Cerebellar nuclear complex (tissue), 1 donor: ENCODE data around the gene CLIP1.
"Not testable (repeated sequence)": the region's sequence is repeated elsewhere in the genome, so short reads cannot be mapped to it uniquely, and the experiment has no call there.

Experiments
- DNase-seq, 2 experiments: peaks; one replicate each; lab custom pipeline; 2025; lab: John Stamatoyannopoulos, UW

CLIP1 gene

GRCh38 chr12:122435186-122435585 lies 12.7 kb upstream of the CLIP1 start:
- DNase-seq: no peak

GRCh38 chr12:122429043-122429442 lies 6.6 kb upstream of the CLIP1 start:
- not testable (repeated sequence) for DNase-seq

DNA sequence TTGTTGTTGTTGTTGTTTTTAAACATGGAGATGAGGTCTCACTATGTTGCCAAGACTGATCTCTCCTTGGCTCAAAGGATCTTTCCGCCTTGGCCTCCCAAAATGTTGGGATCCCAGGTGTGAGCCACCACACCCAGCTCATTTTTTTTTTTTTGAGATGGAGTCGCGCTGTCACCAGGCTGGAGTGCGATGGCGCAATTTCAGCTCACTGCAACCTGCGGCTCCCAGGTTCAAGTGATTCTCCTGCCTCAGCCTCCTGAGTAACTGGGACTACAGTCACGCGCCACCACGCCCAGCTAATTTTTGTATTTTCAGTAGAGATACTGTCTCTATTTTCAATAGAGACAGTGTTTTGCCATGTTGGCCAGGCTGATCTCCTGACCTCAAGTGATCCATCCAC lies 4.9 kb upstream of the CLIP1 start:
- DNase-seq: no peak

- no peak for DNase-seq
Observed at GRCh38 chr12:122423258-122424165, 1.0 kb upstream of the CLIP1 start.

DNA sequence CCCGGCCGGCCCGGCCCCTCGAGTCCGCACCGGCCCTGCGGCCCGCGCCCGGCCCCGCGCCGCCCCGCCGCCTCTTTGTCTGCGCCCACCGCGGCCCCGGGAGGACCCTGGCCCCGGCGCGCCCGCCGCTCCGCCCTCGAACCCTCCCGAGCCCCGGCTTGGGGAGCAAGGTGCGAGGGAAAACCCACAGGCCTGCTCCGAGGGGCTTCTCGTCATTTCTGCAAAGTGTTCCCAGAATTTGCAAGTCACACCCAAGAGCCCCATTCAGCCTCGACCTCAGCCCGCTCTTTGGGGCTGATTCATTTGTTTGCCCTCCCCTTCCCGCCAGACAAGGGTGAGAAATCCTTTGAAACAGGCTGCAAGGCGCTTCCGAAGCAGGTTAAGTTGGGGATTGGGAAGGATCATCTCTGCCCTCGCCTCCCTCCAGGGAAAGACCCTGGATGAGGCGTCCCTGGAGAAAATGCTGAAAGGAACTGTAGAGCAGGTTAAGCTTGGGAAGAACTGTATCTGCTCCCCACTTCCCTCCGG lies 325 bp upstream of the CLIP1 start:
- DNase-seq: no peak

DNA sequence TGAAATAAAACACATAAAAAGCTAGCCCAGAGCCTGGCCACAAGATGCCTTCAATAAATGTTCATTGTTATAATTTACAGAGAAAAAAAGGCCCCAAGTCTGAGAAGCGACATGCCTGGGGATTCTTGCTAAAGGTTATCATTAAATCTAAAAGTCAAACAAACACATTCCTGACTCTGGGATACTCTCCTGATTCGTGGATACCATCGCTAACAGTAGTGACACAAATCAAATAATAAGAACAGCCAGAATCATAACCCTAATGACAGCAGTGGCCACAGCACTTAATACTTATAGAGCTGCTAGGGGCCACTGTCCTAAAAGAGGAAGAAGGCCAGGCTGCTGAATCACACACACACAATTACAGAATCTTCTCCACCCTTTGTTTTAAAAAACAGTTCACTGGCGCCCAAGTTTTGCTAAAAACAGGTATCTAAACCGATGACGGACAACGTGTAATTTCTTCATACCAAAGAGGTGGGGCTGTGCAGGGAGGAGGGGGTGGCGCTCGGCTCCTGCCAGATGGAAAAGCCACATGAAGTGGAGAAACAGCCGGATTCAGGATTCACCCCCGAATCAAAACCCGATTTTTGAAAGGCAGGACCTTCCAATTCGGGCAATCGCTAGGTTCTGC lies 1.2 kb downstream of the CLIP1 start:
- DNase-seq: peak in 1 of 2 experiments; percentile 11

DNA sequence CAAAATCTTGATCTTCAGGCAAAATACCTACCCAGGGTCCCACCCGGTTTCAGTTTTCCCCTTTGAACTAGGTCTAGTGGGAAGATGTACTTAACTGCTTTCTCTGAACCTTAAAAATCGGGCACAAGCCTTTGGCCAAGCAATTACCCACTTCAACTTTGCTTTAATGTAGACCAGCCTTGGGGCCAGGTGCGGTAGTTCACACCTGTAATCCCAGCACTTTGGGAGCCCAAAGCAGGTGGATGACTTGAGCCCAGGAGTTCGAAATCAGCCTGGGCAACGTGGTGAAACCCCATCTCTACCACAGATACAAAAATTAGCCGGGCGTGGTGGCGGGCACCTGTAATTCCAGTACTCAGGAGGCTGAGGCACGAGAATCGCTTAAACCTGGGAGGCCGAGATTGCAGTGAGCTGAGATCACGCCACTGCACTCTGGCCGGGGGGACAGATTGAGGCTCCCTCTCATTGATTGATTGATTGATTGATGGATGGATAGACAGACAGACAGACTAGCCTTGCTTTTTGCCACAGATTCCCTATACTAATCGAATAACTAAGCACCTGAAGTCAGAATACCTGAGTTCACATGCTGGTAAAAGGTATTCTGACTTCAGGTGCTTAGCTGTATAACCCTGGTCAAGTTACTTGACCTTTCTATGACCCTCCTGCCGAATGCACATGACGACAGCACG lies 1.9 kb downstream of the CLIP1 start:
- DNase-seq: no peak

GRCh38 chr12:122419094-122419493 lies 3.4 kb downstream of the CLIP1 start:
- DNase-seq: not testable (repeated sequence)

GRCh38 chr12:122415665-122416064 lies 6.8 kb downstream of the CLIP1 start:
- DNase-seq: not testable (repeated sequence)

- peak; percentile 34 to 78 for DNase-seq
Observed at GRCh38 chr12:122413516-122414404, 8.7 kb downstream of the CLIP1 start.

DNA sequence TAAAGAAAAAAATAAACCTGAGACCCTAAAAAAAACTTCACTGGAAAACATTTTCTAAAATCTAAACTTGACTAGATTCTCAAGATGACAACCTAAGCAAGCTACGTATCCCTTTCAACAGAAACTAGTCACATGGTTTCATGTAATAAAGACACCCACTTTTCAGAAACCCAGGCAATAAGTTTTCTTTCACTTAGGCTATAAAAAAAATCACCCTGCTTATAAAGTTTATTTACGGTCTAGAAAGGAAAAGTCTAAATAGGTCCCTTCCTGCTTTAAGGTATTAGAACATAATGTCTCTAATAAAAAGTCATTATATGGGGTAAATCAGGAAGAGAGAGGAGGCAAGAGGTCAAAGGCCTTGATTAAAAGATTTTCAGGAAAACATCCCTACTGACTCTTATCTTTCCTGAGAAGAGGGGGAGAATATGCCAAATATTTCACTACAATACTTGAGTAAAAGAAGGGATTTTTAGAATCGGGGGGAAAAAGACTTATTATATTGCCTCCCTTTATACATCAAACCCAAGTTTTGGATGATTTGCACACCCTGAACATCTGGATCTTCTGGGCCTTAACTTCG lies 9.5 kb downstream of the CLIP1 start:
- no peak for DNase-seq

DNA sequence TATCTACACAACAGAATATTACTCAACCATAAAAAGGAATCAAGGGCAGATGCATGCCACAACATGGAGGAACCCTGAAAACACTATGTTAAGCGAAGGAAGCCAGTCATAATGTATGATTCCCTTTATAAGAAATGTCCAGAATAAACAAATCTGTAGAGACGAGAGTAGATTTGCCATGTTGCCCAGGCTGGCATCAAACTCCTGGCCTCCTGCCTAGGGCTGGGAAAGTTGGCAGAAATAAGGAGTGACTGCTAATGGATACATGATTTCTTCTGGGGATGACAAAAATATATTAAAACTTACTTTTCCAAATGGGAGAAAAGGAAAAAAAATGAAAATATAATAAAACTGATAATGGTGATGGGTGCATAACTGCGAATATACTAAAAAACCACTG lies 10.9 kb downstream of the CLIP1 start:
- DNase-seq: peak in 1 of 2 experiments; percentile 63

- no peak for DNase-seq
Observed at GRCh38 chr12:122407208-122407607, 15.3 kb downstream of the CLIP1 start.

DNA sequence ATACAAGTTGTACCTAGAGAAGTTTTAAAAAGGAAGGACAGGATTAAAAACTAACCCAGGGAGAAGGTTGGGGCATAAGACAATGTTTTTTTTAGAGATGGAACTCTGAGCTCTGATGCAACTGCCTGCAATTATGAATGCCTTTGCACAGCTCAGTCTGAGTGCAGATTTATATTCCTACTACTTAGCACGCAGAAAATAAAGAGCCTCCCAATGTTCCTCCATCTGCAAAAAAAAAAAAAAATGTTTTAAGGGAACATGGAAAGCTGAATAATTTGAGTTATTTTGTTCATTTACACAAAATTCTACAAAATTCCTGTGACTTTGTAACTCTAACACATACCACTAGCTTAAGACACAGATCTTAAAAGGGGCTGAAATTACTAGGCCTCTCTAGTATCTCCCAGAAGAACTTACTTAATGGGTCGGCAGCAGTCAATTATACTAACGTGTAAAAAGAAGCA lies 15.7 kb downstream of the CLIP1 start:
- DNase-seq: no peak

GRCh38 chr12:122403831-122404230 lies 18.6 kb downstream of the CLIP1 start:
- DNase-seq: no peak

DNA sequence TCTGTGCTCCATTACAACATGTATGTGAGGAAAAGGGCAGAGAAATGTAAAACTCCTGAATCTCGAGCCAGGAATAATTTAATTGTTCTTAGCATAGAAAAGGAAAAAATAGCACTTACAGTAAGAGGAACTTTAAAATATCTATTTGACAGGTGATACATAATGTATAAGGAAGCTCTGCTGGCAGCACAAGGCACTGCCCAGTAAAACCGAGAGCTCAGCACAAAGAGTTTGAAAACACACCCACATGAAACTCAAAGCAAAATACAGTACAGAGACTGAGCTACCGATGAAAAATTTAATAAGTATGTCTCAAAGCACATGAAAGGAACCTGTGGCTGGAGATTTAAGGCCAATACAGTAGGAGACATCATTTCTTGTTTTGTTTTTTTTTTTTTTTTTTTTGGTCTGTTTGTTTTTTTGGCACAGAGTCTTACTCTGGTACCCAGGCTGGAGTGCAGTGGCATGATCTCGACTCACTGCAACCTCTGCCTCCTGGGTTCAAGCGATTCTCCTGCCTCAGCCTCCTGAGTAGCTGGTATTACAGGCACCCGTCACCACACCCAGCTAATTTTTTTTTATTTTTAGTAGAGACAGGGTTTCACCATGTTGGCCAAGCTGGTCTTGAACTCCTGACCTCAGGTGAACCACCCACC lies 19.2 kb downstream of the CLIP1 start:
- DNase-seq: no peak

- no peak for DNase-seq
Observed at GRCh38 chr12:122402264-122402663, 20.2 kb downstream of the CLIP1 start.

DNA sequence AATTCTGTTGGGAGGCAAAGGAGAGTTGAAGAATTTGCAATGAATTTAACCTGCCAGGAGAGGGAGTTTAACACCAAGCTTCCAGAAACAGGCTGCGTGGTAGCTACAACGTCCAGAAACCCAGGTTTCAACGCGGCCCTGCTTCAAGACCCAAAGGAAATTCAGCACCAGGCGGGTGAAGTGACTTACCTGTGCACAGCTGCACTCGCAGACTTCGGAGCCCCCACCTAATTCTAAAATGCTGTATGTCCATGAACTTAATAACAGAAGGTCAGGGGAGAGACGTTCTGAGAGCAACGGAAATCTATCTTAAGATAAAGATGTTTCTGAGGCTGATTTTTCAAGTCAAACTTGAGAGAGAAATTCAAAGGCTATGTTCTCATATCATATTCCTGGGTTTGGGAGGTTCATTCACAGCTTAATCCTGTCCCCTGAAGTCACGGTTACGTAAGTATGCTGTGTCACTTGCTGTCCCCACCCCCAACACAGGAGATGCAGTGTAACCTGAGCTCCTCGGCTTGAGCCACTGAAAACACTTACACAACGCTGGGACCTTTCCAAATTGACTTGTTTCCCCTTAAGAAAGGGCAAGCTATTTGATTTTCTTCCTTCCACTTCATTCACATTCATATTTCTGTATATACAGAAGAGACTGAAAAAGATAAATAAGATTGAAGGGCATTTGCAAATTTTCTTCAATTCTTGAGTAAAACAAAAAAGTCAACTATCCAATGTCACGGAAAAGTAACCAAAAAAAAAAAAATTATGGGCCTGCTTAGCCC lies 22.7 kb downstream of the CLIP1 start:
- peak; percentile 13 to 48 for DNase-seq

GRCh38 chr12:122399254-122399591 lies 23.2 kb downstream of the CLIP1 start:
- no peak for DNase-seq

GRCh38 chr12:122397981-122398380 lies 24.5 kb downstream of the CLIP1 start:
- DNase-seq: not testable (repeated sequence)
